Uterus (tissue), 4 donors: ENCODE results near the gene UQCC2. TPM values are rescaled to one million over a fixed set of nuclear protein-coding genes. Genes with fewer than 3 reads are reported as not detected.

Source experiments
- DNase-seq, 2 donors: peaks; one replicate each; pipeline ENCODE4 v3.0.0-alpha.2; 2019 to 2020
- H3K27ac ChIP-seq, 2 donors: fragments of 200-600 bp; sonication (generic); 1 replicate in 1 of 2; 2 replicates in 1 of 2; pipeline ENCODE4 v1.5.1; 2016 to 2018
- H3K27me3 ChIP-seq, 2 donors: fragments of 200-600 bp; sonication (generic); one replicate each; pipeline ENCODE4 v1.5.1; 2018 to 2019; ENCODE audit warnings: control low read depth in 1 of 2
- H3K36me3 ChIP-seq, 2 donors: fragments of 200-600 bp; sonication (generic); one replicate each; pipeline ENCODE4 v1.5.1; 2019; ENCODE audit warnings: control low read depth in 1 of 2
- H3K4me1 ChIP-seq, 2 donors: fragments of 200-600 bp; sonication (generic); one replicate each; pipeline ENCODE4 v1.5.1; 2018 to 2019; ENCODE audit warnings: control low read depth in 1 of 2
- H3K4me3 ChIP-seq, 2 donors: fragments of 200-600 bp; sonication (generic); 1 replicate in 1 of 2; 2 replicates in 1 of 2; pipeline ENCODE4 v1.5.1; 2018 to 2019; ENCODE audit warnings: mild to moderate bottlenecking in 1 of 2
- H3K9me3 ChIP-seq, 2 donors: fragments of 200-600 bp; sonication (generic); one replicate each; pipeline ENCODE4 v1.5.1; 2019; ENCODE audit warnings: control low read depth in 1 of 2
- POLR2A ChIP-seq, 2 donors: fragments of 450-650 bp; IDR thresholded peaks; one replicate each; pipeline ENCODE4 v1.6.1; 2016; ENCODE audit warnings: antibody characterized with exemption in 2 of 2, mild to moderate bottlenecking in 1 of 2, moderate library complexity in 1 of 2
- intact Hi-C: fragments of 100-400 bp; cut with DNase I; formaldehyde crosslinking; loops from one replicate; pipeline ENCODE4 v1.15.1; 2023; ENCODE audit warnings: low total_unique reads
- total RNA-seq, 4 donors: library from RNA; depleted of rRNA in 3 of 4; stranded (reverse); fragments of >200 nt in 3 of 4; gene quantifications; one replicate each; pipeline versions ENCODE4 v1.1.0 to v1.2.4, GENCODE V29; 2014 to 2023
- TF ChIP-seq, protein P1 (sequence below), 4 experiments: fragments of 200-600 bp in 2 of 4; fragments of 450-650 bp in 2 of 4; sonication (generic) in 2 of 4; IDR thresholded peaks; one replicate each; pipeline ENCODE4 v1.5.1; 2016 to 2019; ENCODE audit warnings: antibody characterized with exemption in 4 of 4, mild to moderate bottlenecking in 2 of 4, moderate library complexity in 1 of 4
- donor health status: DM: yes; HTN: yes; CAD: no.

UQCC2 gene
- total RNA-seq, 4 donors from 2014 or later, result 10.0 to 63.2 (median 30.9) TPM

DNA sequence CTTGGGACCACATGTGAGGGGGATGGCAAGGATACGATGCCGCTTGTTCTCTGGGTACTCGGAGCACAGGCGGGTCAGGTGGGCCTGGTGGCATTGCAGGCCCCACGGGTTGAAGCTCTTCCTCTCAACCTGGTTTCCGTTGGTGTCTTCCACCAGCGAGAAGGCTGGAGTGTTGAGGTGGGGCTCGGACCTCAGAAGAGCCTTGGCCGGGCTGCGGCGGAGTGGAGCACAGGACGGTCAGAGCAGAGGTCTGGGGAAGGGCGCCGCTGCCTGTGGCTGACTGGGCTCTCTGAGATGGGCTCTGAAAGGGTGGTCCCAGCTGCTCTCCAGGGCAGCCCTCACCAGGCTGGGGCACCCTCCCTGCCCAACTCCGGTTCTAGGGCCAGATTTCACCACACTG, 15.2 kb upstream of the UQCC2 start:
- TF ChIP-seq POLR2A (IDR thresholded peaks at IDR 0.05), result no peak
- TF ChIP-seq, protein P1, sequence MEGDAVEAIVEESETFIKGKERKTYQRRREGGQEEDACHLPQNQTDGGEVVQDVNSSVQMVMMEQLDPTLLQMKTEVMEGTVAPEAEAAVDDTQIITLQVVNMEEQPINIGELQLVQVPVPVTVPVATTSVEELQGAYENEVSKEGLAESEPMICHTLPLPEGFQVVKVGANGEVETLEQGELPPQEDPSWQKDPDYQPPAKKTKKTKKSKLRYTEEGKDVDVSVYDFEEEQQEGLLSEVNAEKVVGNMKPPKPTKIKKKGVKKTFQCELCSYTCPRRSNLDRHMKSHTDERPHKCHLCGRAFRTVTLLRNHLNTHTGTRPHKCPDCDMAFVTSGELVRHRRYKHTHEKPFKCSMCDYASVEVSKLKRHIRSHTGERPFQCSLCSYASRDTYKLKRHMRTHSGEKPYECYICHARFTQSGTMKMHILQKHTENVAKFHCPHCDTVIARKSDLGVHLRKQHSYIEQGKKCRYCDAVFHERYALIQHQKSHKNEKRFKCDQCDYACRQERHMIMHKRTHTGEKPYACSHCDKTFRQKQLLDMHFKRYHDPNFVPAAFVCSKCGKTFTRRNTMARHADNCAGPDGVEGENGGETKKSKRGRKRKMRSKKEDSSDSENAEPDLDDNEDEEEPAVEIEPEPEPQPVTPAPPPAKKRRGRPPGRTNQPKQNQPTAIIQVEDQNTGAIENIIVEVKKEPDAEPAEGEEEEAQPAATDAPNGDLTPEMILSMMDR (IDR thresholded peaks at IDR 0.05), result no peak
- no peak for DNase-seq
- H3K9me3 ChIP-seq, result no peaks in the 10 kb centered on the region
- H3K4me3 ChIP-seq, result no peak overlapping the region
- H3K4me1 ChIP-seq, result no peaks in the 10 kb centered on the region
- intact Hi-C loops, result no loop called here
- no peaks in the 10 kb centered on the region for H3K27me3 ChIP-seq
- no peak overlapping the region for H3K27ac ChIP-seq
- no peaks in the 10 kb centered on the region for H3K36me3 ChIP-seq

GRCh38 chr6:33725891-33726673, 14.6 kb upstream of the UQCC2 start:
- H3K9me3 ChIP-seq, result no peaks in the 10 kb centered on the region
- DNase-seq, result no peak
- H3K4me1 ChIP-seq, result no peaks in the 10 kb centered on the region
- TF ChIP-seq, protein P1 (IDR thresholded peaks at IDR 0.05), result no peak
- TF ChIP-seq POLR2A (IDR thresholded peaks at IDR 0.05), result no peak
- intact Hi-C loops, result no loop called here
- H3K36me3 ChIP-seq, result no peaks in the 10 kb centered on the region
- H3K27ac ChIP-seq, result no peak overlapping the region
- H3K27me3 ChIP-seq, result no peaks in the 10 kb centered on the region
- no peak overlapping the region for H3K4me3 ChIP-seq

DNA sequence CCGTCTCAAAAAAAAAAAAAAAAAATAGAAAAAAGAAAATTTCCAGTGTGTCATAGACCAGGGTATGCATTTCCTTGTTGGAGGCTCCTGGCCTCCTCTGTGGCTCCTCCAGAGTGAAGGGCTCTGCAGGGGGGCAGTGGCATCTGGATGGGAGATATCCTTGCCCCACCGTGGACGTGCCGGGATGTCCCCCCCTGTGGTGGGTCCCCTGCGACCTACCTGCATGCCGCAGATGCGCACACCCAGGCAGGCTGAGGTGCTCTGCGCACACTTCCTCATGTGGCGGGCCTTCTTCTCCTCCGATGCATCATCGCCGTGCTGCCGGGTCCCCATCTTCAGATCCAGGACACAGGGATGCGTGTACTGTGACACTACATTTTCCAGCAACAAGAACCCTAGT, 13.7 kb upstream of the UQCC2 start:
- intact Hi-C loops, result no loop called here
- Histone ChIP-seq H3K27ac (no peak overlapping the region), H3K4me1 (no peaks in the 10 kb centered on the region), H3K4me3 (no peak overlapping the region), H3K27me3 (no peaks in the 10 kb centered on the region), H3K36me3 (no peaks in the 10 kb centered on the region), H3K9me3 (no peaks in the 10 kb centered on the region)
- DNase-seq, result no peak
- TF ChIP-seq POLR2A (IDR thresholded peaks at IDR 0.05), result no peak
- TF ChIP-seq, protein P1 (IDR thresholded peaks at IDR 0.05), result no peak

- no peaks in the 10 kb centered on the region for H3K9me3 ChIP-seq
- H3K36me3 ChIP-seq, result no peaks in the 10 kb centered on the region
- no peak overlapping the region for H3K4me3 ChIP-seq
- H3K27ac ChIP-seq, result no peak overlapping the region
- intact Hi-C loops, result no loop called here
- TF ChIP-seq, protein P1 (IDR thresholded peaks at IDR 0.05), result no peak
- no peak for TF ChIP-seq POLR2A (IDR thresholded peaks at IDR 0.05)
- H3K4me1 ChIP-seq, result no peaks in the 10 kb centered on the region
- no peak for DNase-seq
- no peaks in the 10 kb centered on the region for H3K27me3 ChIP-seq
These were observed 12.9 kb upstream of the UQCC2 start for GRCh38 chr6:33724102-33725023.
